Esophagus squamous epithelium (tissue), 4 donors: Measurements from ENCODE around the gene NFX1.

Source experiments
- CTCF ChIP-seq, 6 experiments: fragments of 450-650 bp in 4 of 6; fragments of 200-600 bp in 2 of 6; sonication (generic) in 2 of 6; IDR thresholded peaks; one replicate each; pipeline ENCODE4 v1.5.1; 2016 to 2019; ENCODE audit warnings: antibody characterized with exemption in 6 of 6, mild to moderate bottlenecking in 4 of 6, moderate library complexity in 4 of 6
- POLR2A ChIP-seq, 4 donors: fragments of 450-650 bp; IDR thresholded peaks; one replicate each; pipeline ENCODE4 v1.6.1; 2017; ENCODE audit warnings: antibody characterized with exemption in 4 of 4, mild to moderate bottlenecking in 4 of 4, moderate library complexity in 3 of 4

- TF ChIP-seq CTCF (IDR thresholded peaks at IDR 0.05), result no peak
- TF ChIP-seq POLR2A (IDR thresholded peaks at IDR 0.05), result no peak
Observed at GRCh38 chr9:33249087-33249658, 41.1 kb upstream of the NFX1 start.
